GM12878 (cell line): ENCODE data around the gene COTL1. TPM values are rescaled to one million over a fixed set of nuclear protein-coding genes. Genes with fewer than 3 reads are reported as not detected.
A peak's percentile ranks its signal among the peaks of the same experiment; 100 is the strongest.

Source experiments
- ATAC-seq: fragments of 200-7000 bp; cut with Tn5 transposase; 3 replicates; pipeline ENCODE4 v1.9.1; 2020; ENCODE audit warnings: mild to moderate bottlenecking, moderate library complexity
- BruUV-seq: library from RNA; stranded (reverse); fragments of 400-500 nt; replicated peaks from 2 replicates; lab custom pipeline; 2021; lab: Mats Ljungman, UMichigan
- CTCF ChIA-PET: fragments of 300-600 bp; sonication (Branson Sonifier 250); formaldehyde crosslinking; extraction: SDS; loops from one replicate; lab custom pipeline; 2021; ENCODE audit warnings: inconsistent platforms; lab: Yijun Ruan, JAX
- POLR2A ChIA-PET: fragments of 350-600 bp; formaldehyde crosslinking; extraction: SDS; loops from one replicate; lab custom pipeline; 2021; ENCODE audit warnings: inconsistent platforms; lab: Charles Lee
- RAD21 ChIA-PET: fragments of 300-600 bp; sonication (Branson Sonifier 250); formaldehyde crosslinking; loops from one replicate; lab custom pipeline; 2023; ENCODE audit warnings: antibody characterized with exemption; ENCODE audit not compliant: unreplicated experiment; lab: Charles Lee
- SMC1A ChIA-PET: fragments of 300-600 bp; sonication (Branson Sonifier 250); formaldehyde crosslinking; loops from one replicate; lab custom pipeline; 2023; ENCODE audit not compliant: unreplicated experiment, uncharacterized antibody; lab: Charles Lee
- DNase-seq: peaks from one replicate; pipeline ENCODE4 v3.0.0-alpha.2; 2011; ENCODE audit warnings: low read depth, low spot score
- FAIRE-seq: peaks from 3 replicates; lab custom pipeline; 2011; peaks lifted over from hg19 to GRCh38; lab: Jason Lieb, UNC
- H2AFZ ChIP-seq: 2 replicates; pipeline ENCODE4 v1.6.0; 2011; ENCODE audit warnings: low read depth, low read length, control low read depth; ENCODE audit not compliant: control insufficient read depth
- H3K27ac ChIP-seq: 2 replicates; pipeline ENCODE4 v1.5.1; 2011; ENCODE audit warnings: control low read depth; ENCODE audit not compliant: control insufficient read depth, insufficient read depth
- H3K27me3 ChIP-seq, 2 experiments: replicated peaks in 1 of 2; 2 replicates each; pipeline versions ENCODE4 v1.6.0 to v1.6.1; 2011; ENCODE audit warnings: low read length in 1 of 2; ENCODE audit not compliant: control insufficient read depth in 2 of 2, insufficient read depth in 2 of 2
- H3K36me3 ChIP-seq, 2 experiments: 2 replicates each; pipeline ENCODE4 v1.5.1; 2011; ENCODE audit warnings: low read length in 1 of 2; ENCODE audit not compliant: control insufficient read depth in 2 of 2, insufficient read depth in 2 of 2
- H3K4me1 ChIP-seq: 2 replicates; pipeline ENCODE4 v1.6.1; 2011; ENCODE audit warnings: mild to moderate bottlenecking, low read length, moderate library complexity, mixed read lengths; ENCODE audit not compliant: control insufficient read depth, insufficient read depth
- H3K4me2 ChIP-seq: 2 replicates; pipeline ENCODE4 v1.6.0; 2011; ENCODE audit warnings: control low read depth; ENCODE audit not compliant: control insufficient read depth, insufficient read depth
- H3K4me3 ChIP-seq: fragments of 200-600 bp; sonication (generic); 2 replicates; pipeline ENCODE4 v1.5.1; 2016
- H3K79me2 ChIP-seq: 2 replicates; pipeline ENCODE4 v1.6.0; 2011; ENCODE audit warnings: low read length; ENCODE audit not compliant: control insufficient read depth, insufficient read depth
- H3K9ac ChIP-seq: 2 replicates; pipeline ENCODE4 v1.8.0; 2011; ENCODE audit warnings: low read length, control low read depth, mixed read lengths; ENCODE audit not compliant: control insufficient read depth, insufficient read depth
- H3K9me3 ChIP-seq: replicated peaks from 3 replicates; pipeline ENCODE4 v1.5.1; 2011; ENCODE audit warnings: mild to moderate bottlenecking, low read length; ENCODE audit not compliant: control insufficient read depth, insufficient read depth
- H4K20me1 ChIP-seq: 2 replicates; pipeline ENCODE4 v1.6.0; 2011; ENCODE audit not compliant: control insufficient read depth, insufficient read depth
- JUND ChIP-seq: IDR thresholded peaks from 2 replicates; pipeline ENCODE4 v1.6.1; 2012; ENCODE audit warnings: low read depth, mild to moderate bottlenecking, low read length, improper control_type of control experiment, moderate library complexity
- WGBS: methylation state at CpG from one replicate; pipeline ENCODE4 v1.1.6; 2016; ENCODE audit warnings: low lambda C conversion rate; ENCODE audit not compliant: insufficient replicate concordance, insufficient coverage; ENCODE audit errors: missing lambda C conversion rate; 5-methylcytosine and 5-hydroxymethylcytosine counted together
- in situ Hi-C: fragments of 300-500 bp; cut with MboI; formaldehyde crosslinking; loops from 9 replicates; pipeline ENCODE4 v1.14.3; 2018; ENCODE audit warnings: mixed read lengths
- intact Hi-C: fragments of 100-400 bp; cut with micrococcal nuclease; formaldehyde crosslinking; loops from one replicate; pipeline ENCODE4 v1.14.2; 2022; ENCODE audit not compliant: unreplicated experiment
- polyA plus RNA-seq, 11 experiments: library from polyadenylated mRNA; depleted of rRNA in 4 of 11; unstranded in 6 of 11; stranded (reverse) in 5 of 11; fragments of >200 nt; fragmentation: Nextera tagmentation in 4 of 11; fragmentation: Illumina TruSeq in 1 of 11; extraction: Ambion mirVana in 4 of 11; extraction: Trizol in 1 of 11; gene quantifications; 1 replicate in 1 of 11; 2 replicates in 10 of 11; pipeline versions ENCODE4 v1.2.1 to v1.2.3, GENCODE V29; 2011 to 2016; ENCODE audit warnings: inconsistent platforms in 2 of 11, missing spikeins in 2 of 11, low read depth in 1 of 11
- total RNA-seq, 4 experiments: library from RNA; depleted of rRNA in 3 of 4; stranded (reverse); fragments of >200 nt in 3 of 4; fragmentation: Illumina TruSeq in 1 of 4; extraction: Trizol in 1 of 4; gene quantifications; 2 replicates each; pipeline versions ENCODE4 v1.2.1 to v1.2.3, GENCODE V29; 2013 to 2021
- TF ChIP-seq, protein P1 (sequence below): fragments of 150-350 bp; IDR thresholded peaks from 2 replicates; pipeline ENCODE4 v1.6.1; 2016; ENCODE audit warnings: low read depth, low read length

The COTL1 gene
- total and polyA plus RNA-seq, 10 of the 15 experiments (the other 5 are each of a cell fraction or from before 2014, with no cell fraction given), result 140 to 894 (median 330) TPM

DNA sequence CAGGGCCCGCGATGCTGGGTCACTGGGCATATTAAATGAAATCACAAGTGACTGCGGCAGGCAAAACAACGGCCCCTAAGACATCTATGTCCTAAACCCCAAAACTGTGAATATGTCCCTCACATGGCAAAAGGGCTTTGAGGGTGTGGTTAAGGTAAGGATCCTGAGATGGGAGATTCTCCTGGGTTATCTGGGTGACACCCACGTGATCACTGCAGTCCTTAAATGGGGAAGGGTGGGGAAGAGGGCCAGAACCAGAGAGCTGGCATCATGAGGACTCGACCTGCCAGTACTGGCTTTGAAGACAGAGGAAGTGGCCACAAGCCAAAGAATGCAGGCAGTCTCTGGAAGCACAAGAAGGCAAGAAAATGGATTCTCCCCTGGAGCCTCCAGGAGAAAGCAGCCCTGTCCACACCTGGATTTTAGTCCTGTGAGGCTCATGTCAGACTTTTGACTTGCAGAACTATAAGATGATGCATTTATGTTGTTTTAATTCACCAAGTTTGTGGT is 12.5 kb downstream of the COTL1 start:
- H3K9ac ChIP-seq, result no peak overlapping the region
- DNase-seq (no peak), FAIRE-seq (no peak), ATAC-seq (no peak)
- no peak overlapping the region for H2AFZ ChIP-seq
- H3K27ac ChIP-seq, result peak overlapping the region; percentile 80
- ChIA-PET SMC1A (interaction anchor here (0.5 to 13.9 kb wide), 8 partner anchors 8 to 952 kb away, joined by 3 to 229 read pairs (median 4); partner anchors contain the start of gene COTL1), CTCF (interaction anchor here (1.5 kb wide), 2 partner anchors 11 to 121 kb away, joined by 5 to 6 read pairs; no protein-coding TSS in a partner anchor), POLR2A (interaction anchor here (0.9 to 16.2 kb wide), 3 partner anchors 8 to 11 kb away, joined by 3 to 214 read pairs (median 12); partner anchors contain the start of gene COTL1), RAD21 (interaction anchor here (2.9 to 13.6 kb wide), 4 partner anchors 8 to 91 kb away, joined by 11 to 224 read pairs (median 50); partner anchors contain the start of gene COTL1)
- in situ Hi-C loops (loop anchor here (10.0 to 25.0 kb wide), 2 partner anchors 651 to 957 kb away; partner anchors contain the start of gene OSGIN1), intact Hi-C loops (no loop called here)
- peaks cover 76% of the 10 kb centered on the region for H3K4me1 ChIP-seq
- no TSS peak for BruUV-seq
- H3K9me3 ChIP-seq, result peaks cover 4% of the 10 kb centered on the region; the same call in 2 of the 3 replicates
- peaks cover 2 to 10% of the 10 kb centered on the region in 2 experiments; a peak in 3 of 4 replicates for H3K36me3 ChIP-seq
- H3K79me2 ChIP-seq, result peaks cover 92% of the 10 kb centered on the region
- 73% methylated on average over 6 of the region's 6 CpGs for WGBS
- 0 out of 2 replicates have a peak overlapping the region, but pooled peaks have one; percentile 60 for H3K4me3 ChIP-seq
- H3K27me3 ChIP-seq, result no peaks in the 10 kb centered on the region
- no peak for TF ChIP-seq JUND
- TF ChIP-seq, protein P1, sequence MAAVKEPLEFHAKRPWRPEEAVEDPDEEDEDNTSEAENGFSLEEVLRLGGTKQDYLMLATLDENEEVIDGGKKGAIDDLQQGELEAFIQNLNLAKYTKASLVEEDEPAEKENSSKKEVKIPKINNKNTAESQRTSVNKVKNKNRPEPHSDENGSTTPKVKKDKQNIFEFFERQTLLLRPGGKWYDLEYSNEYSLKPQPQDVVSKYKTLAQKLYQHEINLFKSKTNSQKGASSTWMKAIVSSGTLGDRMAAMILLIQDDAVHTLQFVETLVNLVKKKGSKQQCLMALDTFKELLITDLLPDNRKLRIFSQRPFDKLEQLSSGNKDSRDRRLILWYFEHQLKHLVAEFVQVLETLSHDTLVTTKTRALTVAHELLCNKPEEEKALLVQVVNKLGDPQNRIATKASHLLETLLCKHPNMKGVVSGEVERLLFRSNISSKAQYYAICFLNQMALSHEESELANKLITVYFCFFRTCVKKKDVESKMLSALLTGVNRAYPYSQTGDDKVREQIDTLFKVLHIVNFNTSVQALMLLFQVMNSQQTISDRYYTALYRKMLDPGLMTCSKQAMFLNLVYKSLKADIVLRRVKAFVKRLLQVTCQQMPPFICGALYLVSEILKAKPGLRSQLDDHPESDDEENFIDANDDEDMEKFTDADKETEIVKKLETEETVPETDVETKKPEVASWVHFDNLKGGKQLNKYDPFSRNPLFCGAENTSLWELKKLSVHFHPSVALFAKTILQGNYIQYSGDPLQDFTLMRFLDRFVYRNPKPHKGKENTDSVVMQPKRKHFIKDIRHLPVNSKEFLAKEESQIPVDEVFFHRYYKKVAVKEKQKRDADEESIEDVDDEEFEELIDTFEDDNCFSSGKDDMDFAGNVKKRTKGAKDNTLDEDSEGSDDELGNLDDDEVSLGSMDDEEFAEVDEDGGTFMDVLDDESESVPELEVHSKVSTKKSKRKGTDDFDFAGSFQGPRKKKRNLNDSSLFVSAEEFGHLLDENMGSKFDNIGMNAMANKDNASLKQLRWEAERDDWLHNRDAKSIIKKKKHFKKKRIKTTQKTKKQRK, result no peak
- H3K4me2 ChIP-seq, result peak overlapping the region; percentile 92
- no peaks in the 10 kb centered on the region for H4K20me1 ChIP-seq
